ENCODE measurements around the gene TSHZ1. TPM values are rescaled to one million over a fixed set of nuclear protein-coding genes. Genes with fewer than 3 reads are reported as not detected.

Gene TSHZ1
- total RNA-seq, 4 donors from 2014 or later: 17.9 to 41.7 (median 32.2) TPM

DNA sequence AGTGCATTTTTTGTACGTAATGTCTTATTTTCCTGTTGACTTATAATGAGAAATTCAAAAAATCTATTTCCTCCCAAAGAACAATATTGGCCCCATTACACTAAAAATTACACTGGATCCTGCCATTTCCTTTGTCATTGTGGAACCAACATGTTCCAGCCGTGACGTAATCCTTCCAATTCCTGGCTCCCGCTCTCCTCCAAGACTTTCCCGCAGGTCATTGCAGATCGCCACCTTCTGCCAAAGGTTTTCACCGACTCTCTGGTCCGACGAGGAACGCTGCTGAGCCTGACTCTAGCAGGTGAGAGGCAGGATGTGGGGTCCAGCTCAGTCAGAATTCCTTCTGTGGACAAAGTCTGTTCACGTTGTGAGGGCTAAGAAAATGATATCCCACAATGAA is 39.7 kb upstream of the TSHZ1 start:
- Histone ChIP-seq H3K4me1 (peaks cover 9 to 22% (median 17%) of the 10 kb centered on the region in 4 donors), H3K27ac (replicated peaks in 1 of 4) (peak overlapping the region in 2 of 4 donors; percentile 12 to 80), H3K9me3 (no peaks in the 10 kb centered on the region), H3K36me3 (no peaks in the 10 kb centered on the region), H3K27me3 (no peaks in the 10 kb centered on the region), H3K4me3 (no peak overlapping the region)
- 77% methylated on average over 11 of the region's 11 CpGs for WGBS
- intact Hi-C loops (cut with DNase I): no loop called here
- peak; percentile 86 for DNase-seq (ENCODE audit: extremely low spot score)
- TF ChIP-seq, protein P1, sequence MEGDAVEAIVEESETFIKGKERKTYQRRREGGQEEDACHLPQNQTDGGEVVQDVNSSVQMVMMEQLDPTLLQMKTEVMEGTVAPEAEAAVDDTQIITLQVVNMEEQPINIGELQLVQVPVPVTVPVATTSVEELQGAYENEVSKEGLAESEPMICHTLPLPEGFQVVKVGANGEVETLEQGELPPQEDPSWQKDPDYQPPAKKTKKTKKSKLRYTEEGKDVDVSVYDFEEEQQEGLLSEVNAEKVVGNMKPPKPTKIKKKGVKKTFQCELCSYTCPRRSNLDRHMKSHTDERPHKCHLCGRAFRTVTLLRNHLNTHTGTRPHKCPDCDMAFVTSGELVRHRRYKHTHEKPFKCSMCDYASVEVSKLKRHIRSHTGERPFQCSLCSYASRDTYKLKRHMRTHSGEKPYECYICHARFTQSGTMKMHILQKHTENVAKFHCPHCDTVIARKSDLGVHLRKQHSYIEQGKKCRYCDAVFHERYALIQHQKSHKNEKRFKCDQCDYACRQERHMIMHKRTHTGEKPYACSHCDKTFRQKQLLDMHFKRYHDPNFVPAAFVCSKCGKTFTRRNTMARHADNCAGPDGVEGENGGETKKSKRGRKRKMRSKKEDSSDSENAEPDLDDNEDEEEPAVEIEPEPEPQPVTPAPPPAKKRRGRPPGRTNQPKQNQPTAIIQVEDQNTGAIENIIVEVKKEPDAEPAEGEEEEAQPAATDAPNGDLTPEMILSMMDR (IDR thresholded peaks at IDR 0.05): no peak
- TF ChIP-seq POLR2A (IDR thresholded peaks at IDR 0.05; ENCODE audit: low read depth) (no peak), EP300 (IDR thresholded peaks at IDR 0.05) (no peak), POLR2AphosphoS5 (IDR thresholded peaks at IDR 0.05) (peak in 1 of 2 donors; percentile 10)

DNA sequence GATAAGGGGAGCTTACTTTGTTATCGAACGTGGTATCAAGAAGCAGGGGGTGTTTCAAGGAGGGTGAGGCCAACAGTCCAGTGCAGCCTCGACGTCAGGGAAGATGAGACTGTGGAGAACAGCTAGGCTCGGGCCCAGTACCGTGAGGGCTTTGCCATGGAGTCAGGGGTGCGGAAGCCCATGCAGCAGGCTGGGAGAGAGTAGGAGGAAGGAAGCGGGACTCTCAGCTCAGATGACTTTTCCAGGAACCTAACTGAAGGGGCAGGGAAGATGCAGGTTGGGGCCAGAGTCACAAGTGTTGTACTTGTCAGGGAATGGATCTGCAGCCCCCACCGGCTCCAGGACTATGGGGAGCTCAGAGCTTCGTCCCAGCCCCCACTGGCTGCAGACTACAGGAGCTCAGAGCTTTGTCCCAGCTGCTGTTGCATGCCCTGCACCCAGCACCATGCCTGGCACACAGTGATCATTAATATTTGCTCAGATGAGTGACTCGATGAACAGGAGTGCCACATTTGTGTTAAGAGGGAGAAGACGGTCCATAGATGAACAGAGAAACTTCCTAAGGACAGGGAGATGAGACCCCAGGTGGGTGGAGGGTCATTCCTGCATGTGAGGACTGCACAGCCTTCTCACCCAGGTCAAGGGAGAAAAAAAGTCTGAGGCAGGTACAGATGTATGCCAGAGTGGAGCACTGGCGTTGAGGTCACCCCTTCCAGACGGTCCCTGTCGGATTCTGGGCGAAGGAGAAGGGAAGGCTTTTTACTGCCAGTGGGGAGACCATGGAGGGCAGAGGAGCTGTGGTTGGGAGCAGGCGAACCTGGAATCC is 38.1 kb upstream of the TSHZ1 start:
- peaks cover 9 to 16% (median 12%) of the 10 kb centered on the region in 4 donors for H3K4me1 ChIP-seq
- peak; percentile 83 for DNase-seq (ENCODE audit: extremely low spot score)
- no peak overlapping the region for H3K27ac ChIP-seq (replicated peaks in 1 of 4)
- no peaks in the 10 kb centered on the region for H3K9me3 ChIP-seq
- 86% methylated on average over 17 of the region's 17 CpGs for WGBS
- no peak for TF ChIP-seq POLR2A (IDR thresholded peaks at IDR 0.05; ENCODE audit: low read depth)
- TF ChIP-seq POLR2AphosphoS5 (IDR thresholded peaks at IDR 0.05): no peak
- no peak for TF ChIP-seq EP300 (IDR thresholded peaks at IDR 0.05)
- TF ChIP-seq, protein P1 (IDR thresholded peaks at IDR 0.05): no peak
- no peak overlapping the region for H3K4me3 ChIP-seq
- intact Hi-C loops (cut with DNase I): no loop called here
- no peaks in the 10 kb centered on the region for H3K27me3 ChIP-seq
- no peaks in the 10 kb centered on the region for H3K36me3 ChIP-seq

DNA sequence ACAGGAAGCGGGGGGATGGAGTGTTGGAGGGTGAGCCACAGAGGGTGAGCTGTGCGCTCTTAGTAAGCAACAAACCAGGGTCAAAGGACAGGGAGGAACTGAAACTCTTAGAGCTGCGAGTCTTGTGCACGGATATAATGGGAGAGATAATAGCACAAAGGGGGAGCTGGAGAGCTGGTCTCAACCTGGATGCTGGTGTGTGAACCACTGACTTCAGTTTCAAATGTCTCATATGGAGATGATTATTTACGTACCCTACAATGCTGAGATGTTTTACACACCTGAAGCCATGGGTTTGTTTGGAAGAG is 37.5 kb upstream of the TSHZ1 start:
- H3K4me1 ChIP-seq: peaks cover 7 to 15% (median 11%) of the 10 kb centered on the region in 4 donors
- H3K4me3 ChIP-seq: no peak overlapping the region
- intact Hi-C loops (cut with DNase I): no loop called here
- no peaks in the 10 kb centered on the region for H3K9me3 ChIP-seq
- H3K36me3 ChIP-seq: no peaks in the 10 kb centered on the region
- H3K27ac ChIP-seq (replicated peaks in 1 of 4): no peak overlapping the region
- WGBS: 56% methylated on average over 5 of the region's 5 CpGs
- TF ChIP-seq, protein P1 (IDR thresholded peaks at IDR 0.05): no peak
- TF ChIP-seq POLR2AphosphoS5 (IDR thresholded peaks at IDR 0.05): no peak
- TF ChIP-seq POLR2A (IDR thresholded peaks at IDR 0.05; ENCODE audit: low read depth): no peak
- TF ChIP-seq EP300 (IDR thresholded peaks at IDR 0.05): no peak
- H3K27me3 ChIP-seq: no peaks in the 10 kb centered on the region
- peak; percentile 89 for DNase-seq (ENCODE audit: extremely low spot score)

DNA sequence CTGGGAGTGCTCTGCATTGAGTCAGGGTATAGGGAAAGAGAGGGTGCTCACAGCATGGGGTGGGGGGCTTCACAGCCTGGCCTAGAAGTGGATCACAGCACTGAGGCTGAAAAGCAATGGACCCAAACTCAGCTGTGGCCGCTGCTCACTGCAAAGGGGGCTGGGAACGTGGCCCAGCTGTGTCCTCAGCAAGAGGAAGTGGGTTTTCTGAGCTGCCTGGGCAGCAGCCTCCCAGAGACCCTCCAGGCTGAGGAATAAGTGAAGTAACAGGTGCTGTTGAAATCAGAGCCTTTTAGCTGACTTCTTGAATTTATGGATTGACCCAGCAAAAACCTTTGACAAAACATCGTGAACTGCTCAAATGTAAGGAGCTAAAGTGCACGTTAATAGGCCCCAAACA is 36.9 kb upstream of the TSHZ1 start:
- Histone ChIP-seq H3K4me3 (no peak overlapping the region), H3K36me3 (no peaks in the 10 kb centered on the region), H3K9me3 (no peaks in the 10 kb centered on the region), H3K4me1 (peaks cover under 1 to 9% (median 7%) of the 10 kb centered on the region in 4 donors), H3K27ac (replicated peaks in 1 of 4) (no peak overlapping the region), H3K27me3 (no peaks in the 10 kb centered on the region)
- intact Hi-C loops (cut with DNase I): loop anchor here (2.0 kb wide), 1 partner anchor 23 kb away; no protein-coding TSS in a partner anchor
- DNase-seq (ENCODE audit: extremely low spot score): no peak
- TF ChIP-seq POLR2A (IDR thresholded peaks at IDR 0.05; ENCODE audit: low read depth) (no peak), EP300 (IDR thresholded peaks at IDR 0.05) (no peak), POLR2AphosphoS5 (IDR thresholded peaks at IDR 0.05) (no peak)
- TF ChIP-seq, protein P1 (IDR thresholded peaks at IDR 0.05): no peak
- 81% methylated on average over 4 of the region's 4 CpGs for WGBS
